ENCODE measurements around the gene MAVS.

MAVS gene

DNA sequence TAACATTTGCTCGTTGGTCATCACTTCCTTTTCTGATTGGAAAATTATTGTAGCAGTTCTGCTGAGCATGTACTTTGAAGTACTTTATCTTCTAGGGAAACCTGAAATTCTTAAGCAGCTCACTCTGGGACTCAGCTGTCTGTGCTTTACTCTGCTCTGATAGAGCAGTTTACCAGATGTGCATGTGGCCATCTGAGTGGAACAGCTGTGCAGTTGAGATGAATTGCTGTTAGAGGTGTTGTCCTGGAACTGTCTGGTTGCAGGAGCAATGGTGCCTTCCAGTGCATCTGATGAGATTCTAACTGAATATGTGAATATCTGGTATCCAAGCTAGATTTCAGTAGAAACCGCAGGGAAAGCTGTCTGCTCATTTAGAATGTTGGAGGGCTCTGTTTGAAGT lies 69.7 kb downstream of the MAVS start:
- TF ChIP-seq, protein P1, sequence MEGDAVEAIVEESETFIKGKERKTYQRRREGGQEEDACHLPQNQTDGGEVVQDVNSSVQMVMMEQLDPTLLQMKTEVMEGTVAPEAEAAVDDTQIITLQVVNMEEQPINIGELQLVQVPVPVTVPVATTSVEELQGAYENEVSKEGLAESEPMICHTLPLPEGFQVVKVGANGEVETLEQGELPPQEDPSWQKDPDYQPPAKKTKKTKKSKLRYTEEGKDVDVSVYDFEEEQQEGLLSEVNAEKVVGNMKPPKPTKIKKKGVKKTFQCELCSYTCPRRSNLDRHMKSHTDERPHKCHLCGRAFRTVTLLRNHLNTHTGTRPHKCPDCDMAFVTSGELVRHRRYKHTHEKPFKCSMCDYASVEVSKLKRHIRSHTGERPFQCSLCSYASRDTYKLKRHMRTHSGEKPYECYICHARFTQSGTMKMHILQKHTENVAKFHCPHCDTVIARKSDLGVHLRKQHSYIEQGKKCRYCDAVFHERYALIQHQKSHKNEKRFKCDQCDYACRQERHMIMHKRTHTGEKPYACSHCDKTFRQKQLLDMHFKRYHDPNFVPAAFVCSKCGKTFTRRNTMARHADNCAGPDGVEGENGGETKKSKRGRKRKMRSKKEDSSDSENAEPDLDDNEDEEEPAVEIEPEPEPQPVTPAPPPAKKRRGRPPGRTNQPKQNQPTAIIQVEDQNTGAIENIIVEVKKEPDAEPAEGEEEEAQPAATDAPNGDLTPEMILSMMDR (IDR thresholded peaks at IDR 0.05): no peak
- Histone ChIP-seq H3K9me3 (no peaks in the 10 kb centered on the region), H3K27me3 (no peaks in the 10 kb centered on the region), H3K4me3 (ENCODE audit: low read depth in 1 of 2, low read length in 1 of 2) (no peak overlapping the region), H3K4me1 (ENCODE audit: control insufficient read depth in 1 of 2, insufficient read depth in 1 of 2, low read depth in 1 of 2, low read length in 1 of 2) (peaks cover 5 to 9% of the 10 kb centered on the region in 2 experiments), H3K36me3 (peaks cover 66% of the 10 kb centered on the region), H3K27ac (peak overlapping the region; percentile 34)

DNA sequence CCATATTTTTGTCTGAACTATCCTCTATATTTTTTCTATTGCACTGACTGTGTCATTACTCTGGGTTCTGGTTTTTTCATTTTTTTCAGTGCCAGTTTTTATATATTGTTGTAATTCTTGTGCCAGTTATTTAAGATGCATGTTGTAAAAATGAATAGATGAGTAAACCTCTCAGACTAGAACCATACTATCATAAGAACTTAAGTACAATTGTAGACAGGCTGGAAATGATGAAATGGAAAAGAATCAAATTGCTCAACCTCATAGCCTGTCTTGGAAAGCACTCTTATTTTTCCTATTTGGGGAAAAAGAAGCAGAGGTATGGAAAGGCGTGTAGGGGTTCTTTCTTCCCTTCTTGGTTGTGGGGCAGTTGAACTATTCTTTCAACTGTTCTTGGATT lies 72.7 kb downstream of the MAVS start:
- H3K27me3 ChIP-seq: no peaks in the 10 kb centered on the region
- peak overlapping the region; percentile 15 for H3K27ac ChIP-seq
- peaks cover 69% of the 10 kb centered on the region for H3K36me3 ChIP-seq
- TF ChIP-seq, protein P1 (IDR thresholded peaks at IDR 0.05): no peak
- H3K9me3 ChIP-seq: no peaks in the 10 kb centered on the region
- no peak overlapping the region for H3K4me3 ChIP-seq (ENCODE audit: low read depth in 1 of 2, low read length in 1 of 2)
- H3K4me1 ChIP-seq (ENCODE audit: control insufficient read depth in 1 of 2, insufficient read depth in 1 of 2, low read depth in 1 of 2, low read length in 1 of 2): peaks cover 10 to 15% of the 10 kb centered on the region in 2 experiments

DNA sequence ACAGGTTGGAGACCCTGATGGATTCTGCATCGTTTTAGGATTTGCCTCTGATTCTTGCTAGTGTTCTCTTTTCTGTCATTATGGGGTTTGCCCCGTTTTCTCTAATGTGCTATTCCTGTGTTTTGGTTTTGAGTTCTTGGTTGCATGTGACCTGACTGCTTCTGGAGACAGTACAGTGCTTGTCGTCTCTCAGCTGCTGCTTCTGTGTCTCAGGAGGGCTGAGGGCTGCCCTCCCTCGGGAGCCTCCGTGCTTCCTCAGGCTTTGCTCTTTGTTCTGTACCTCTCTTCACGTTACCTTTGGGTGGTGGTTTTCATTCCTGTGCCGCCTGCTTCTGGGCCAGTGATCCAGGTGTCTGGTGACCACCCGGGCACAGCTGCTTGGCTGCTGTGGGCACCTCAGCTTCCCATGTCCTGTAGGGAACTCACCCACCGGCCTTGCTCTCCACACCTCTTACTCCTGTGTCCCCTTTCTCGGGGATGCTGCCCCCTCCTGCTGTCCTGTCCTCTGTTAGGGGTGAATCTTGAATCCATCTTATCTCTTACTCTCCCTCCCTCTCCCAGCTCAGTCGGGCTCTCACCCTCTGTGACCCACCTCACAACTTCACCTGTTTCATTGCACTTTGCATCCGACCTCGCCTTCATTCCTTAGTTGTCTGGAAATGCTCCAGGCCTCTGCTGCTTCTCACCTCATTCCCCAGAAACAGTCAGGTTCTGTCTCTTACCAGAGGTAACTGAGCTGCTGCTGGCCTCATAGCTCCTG lies 75.8 kb downstream of the MAVS start:
- H3K4me3 ChIP-seq (ENCODE audit: low read depth in 1 of 2, low read length in 1 of 2): no peak overlapping the region

DNA sequence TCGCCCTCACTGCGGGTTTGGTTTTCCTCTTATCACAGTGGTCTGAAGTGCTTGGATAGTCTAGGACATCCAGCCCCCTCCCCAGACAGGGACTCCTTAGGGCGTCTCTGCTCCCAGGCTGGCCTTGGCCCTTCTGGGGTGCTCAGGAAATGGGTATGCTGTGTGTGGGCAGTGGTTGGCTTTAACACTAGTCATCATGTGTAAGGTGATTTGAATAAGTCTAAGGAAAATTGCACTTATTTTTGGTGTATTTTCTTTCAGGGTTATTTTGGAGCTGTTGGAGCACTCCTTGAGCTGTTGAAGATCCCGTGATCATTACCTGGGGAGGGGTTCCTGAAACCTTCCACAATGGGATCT lies 76.3 kb downstream of the MAVS start:
- Histone ChIP-seq H3K4me1 (ENCODE audit: control insufficient read depth in 1 of 2, insufficient read depth in 1 of 2, low read depth in 1 of 2, low read length in 1 of 2) (peaks cover 45 to 46% of the 10 kb centered on the region in 2 experiments), H3K27ac (peak overlapping the region; percentile 82), H3K27me3 (no peaks in the 10 kb centered on the region), H3K4me3 (ENCODE audit: low read depth in 1 of 2, low read length in 1 of 2) (no peak overlapping the region), H3K36me3 (peaks cover 88% of the 10 kb centered on the region), H3K9me3 (no peaks in the 10 kb centered on the region)
- TF ChIP-seq, protein P1 (IDR thresholded peaks at IDR 0.05): no peak

More for the DNA sequence above, 75.8 kb downstream of the MAVS start:
- Histone ChIP-seq H3K4me1 (ENCODE audit: control insufficient read depth in 1 of 2, insufficient read depth in 1 of 2, low read depth in 1 of 2, low read length in 1 of 2) (peaks cover 40 to 41% of the 10 kb centered on the region in 2 experiments), H3K36me3 (peaks cover 82% of the 10 kb centered on the region), H3K9me3 (no peaks in the 10 kb centered on the region), H3K27me3 (no peaks in the 10 kb centered on the region), H3K27ac (no peak overlapping the region)
- TF ChIP-seq, protein P1 (IDR thresholded peaks at IDR 0.05): no peak

DNA sequence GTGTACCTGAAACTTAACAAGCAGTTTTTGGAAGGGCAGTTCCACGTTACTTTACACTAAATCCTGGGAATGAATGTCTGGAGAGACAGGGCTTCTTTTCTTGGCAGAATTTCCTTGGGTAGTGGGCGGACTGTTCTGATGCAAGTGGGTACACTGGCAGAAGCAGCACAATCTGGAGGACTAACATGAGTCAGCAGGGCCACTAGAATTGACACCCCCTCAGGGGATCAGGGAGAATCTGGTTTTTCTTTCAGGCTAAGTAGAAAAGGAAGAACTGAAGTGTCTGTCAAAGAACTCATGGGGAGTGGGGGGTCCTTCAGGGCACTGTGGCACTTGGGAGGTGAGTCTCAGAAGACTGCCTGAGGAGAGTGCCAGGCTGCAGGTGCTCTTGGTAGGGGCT lies 77.2 kb downstream of the MAVS start:
- Histone ChIP-seq H3K36me3 (peaks cover 90% of the 10 kb centered on the region), H3K27ac (peak overlapping the region; percentile 82), H3K4me1 (ENCODE audit: control insufficient read depth in 1 of 2, insufficient read depth in 1 of 2, low read depth in 1 of 2, low read length in 1 of 2) (peaks cover 53 to 54% of the 10 kb centered on the region in 2 experiments), H3K27me3 (no peaks in the 10 kb centered on the region), H3K4me3 (ENCODE audit: low read depth in 1 of 2, low read length in 1 of 2) (no peak overlapping the region), H3K9me3 (no peaks in the 10 kb centered on the region)
- TF ChIP-seq, protein P1 (IDR thresholded peaks at IDR 0.05): no peak
